ENCODE data around the gene CDCA3.

GRCh38 chr12:6847676-6848075, 3.4 kb downstream of the CDCA3 start:
- TF ChIP-seq GATA3 (IDR thresholded peaks at IDR 0.05; ENCODE audit: low read depth, low read length) (no peak), GATA2 (IDR thresholded peaks at IDR 0.05; ENCODE audit: low read depth, low read length) (no peak)

Data from SH-SY5Y (cell line).